ENCODE measurements around the gene LSM12.
A peak's percentile ranks its signal among the peaks of the same experiment; 100 is the strongest.

Gene LSM12

DNA sequence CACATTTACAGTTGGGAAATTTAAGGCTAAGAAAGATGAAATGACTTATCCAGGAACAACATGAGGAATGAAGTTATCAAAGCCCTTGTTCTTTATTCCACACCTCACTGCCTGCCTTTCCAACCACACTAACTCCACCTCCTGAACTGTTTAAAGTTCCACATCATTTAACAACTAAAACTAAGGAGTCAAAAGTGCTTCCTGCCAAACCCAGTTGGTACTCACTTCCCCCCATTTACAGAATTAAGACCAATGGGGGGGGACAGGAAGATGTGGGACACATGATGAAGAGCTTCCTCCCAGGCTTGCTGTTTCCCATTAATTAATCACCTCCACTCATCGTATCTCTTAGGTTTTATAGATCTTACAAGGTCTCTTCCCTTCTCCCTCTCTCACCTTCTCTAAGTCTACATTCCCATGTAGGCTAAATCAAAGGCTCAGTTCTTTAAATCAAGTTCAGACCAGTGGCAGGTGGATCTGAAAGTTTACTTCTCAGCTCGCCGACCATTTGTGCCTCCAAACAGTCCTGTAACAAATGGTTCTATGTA, 32.5 kb downstream of the LSM12 start:
- Mint-ChIP-seq H3K36me3 (ENCODE audit: low read depth) (peaks cover 60% of the 10 kb centered on the region), H3K4me3 (peak overlapping the region in 1 of 3 experiments; percentile 20), H3K27me3 (ENCODE audit: low read depth) (no peaks in the 10 kb centered on the region), H3K9me3 (no peaks in the 10 kb centered on the region), H3K4me1 (peaks cover 49% of the 10 kb centered on the region), H3K27ac (peak overlapping the region; percentile 18 to 64 (median 20))
- TF ChIP-seq, protein P1, sequence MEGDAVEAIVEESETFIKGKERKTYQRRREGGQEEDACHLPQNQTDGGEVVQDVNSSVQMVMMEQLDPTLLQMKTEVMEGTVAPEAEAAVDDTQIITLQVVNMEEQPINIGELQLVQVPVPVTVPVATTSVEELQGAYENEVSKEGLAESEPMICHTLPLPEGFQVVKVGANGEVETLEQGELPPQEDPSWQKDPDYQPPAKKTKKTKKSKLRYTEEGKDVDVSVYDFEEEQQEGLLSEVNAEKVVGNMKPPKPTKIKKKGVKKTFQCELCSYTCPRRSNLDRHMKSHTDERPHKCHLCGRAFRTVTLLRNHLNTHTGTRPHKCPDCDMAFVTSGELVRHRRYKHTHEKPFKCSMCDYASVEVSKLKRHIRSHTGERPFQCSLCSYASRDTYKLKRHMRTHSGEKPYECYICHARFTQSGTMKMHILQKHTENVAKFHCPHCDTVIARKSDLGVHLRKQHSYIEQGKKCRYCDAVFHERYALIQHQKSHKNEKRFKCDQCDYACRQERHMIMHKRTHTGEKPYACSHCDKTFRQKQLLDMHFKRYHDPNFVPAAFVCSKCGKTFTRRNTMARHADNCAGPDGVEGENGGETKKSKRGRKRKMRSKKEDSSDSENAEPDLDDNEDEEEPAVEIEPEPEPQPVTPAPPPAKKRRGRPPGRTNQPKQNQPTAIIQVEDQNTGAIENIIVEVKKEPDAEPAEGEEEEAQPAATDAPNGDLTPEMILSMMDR (IDR thresholded peaks at IDR 0.05; ENCODE audit: unreplicated experiment in 3 of 3): no peak

DNA sequence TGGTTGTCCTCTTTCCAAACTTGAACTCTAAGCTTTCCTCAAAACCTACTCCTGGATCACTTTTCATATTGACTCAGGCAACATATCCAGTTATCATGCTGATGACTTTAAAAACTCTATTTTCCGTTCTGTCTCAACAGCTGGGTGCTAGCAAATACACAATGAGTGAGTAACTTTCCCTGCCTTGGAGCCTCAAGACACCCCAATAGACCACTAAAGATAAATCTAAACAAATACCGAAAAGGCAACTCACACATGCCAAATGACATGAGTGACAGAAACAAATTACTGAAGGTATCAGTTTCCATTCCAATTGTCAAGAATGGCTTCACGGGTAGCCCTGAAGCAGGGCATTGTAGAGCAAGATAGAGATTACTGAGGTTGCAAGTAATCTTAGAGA, 36.0 kb downstream of the LSM12 start:
- H3K27me3 Mint-ChIP-seq (ENCODE audit: low read depth): no peaks in the 10 kb centered on the region
- H3K27ac Mint-ChIP-seq: no peak overlapping the region
- peaks cover 43% of the 10 kb centered on the region for H3K36me3 Mint-ChIP-seq (ENCODE audit: low read depth)
- no peaks in the 10 kb centered on the region for H3K9me3 Mint-ChIP-seq
- TF ChIP-seq, protein P1 (IDR thresholded peaks at IDR 0.05; ENCODE audit: unreplicated experiment in 3 of 3): no peak
- H3K4me3 Mint-ChIP-seq: peak overlapping the region in 1 of 3 experiments; percentile 1
- peaks cover 37% of the 10 kb centered on the region for H3K4me1 Mint-ChIP-seq

DNA sequence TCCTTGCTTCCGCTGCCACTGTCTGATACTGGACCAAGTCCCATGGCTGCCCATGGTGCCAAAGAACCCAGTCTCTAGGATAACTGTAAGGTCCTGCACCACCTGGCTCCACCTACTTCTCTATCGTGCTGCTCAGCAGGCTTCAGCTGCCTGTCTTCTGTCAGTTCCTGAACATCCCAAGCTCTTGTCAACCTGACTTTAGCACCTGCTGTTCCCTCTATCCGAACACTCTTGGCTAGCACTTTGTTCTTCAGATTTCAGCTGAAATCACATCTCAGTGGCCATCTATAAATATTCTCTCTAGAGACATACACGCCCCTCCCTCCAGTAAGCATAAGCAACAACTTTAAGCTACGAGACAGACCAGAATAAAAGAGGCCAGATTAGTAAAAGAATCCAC, 36.7 kb downstream of the LSM12 start:
- no peak overlapping the region for H3K4me3 Mint-ChIP-seq
- peaks cover 41% of the 10 kb centered on the region for H3K4me1 Mint-ChIP-seq
- no peaks in the 10 kb centered on the region for H3K9me3 Mint-ChIP-seq
- H3K27me3 Mint-ChIP-seq (ENCODE audit: low read depth): no peaks in the 10 kb centered on the region
- TF ChIP-seq, protein P1 (IDR thresholded peaks at IDR 0.05; ENCODE audit: unreplicated experiment in 3 of 3): no peak
- H3K27ac Mint-ChIP-seq: peak overlapping the region in 1 of 3 experiments; percentile 2
- H3K36me3 Mint-ChIP-seq (ENCODE audit: low read depth): peaks cover 43% of the 10 kb centered on the region

DNA sequence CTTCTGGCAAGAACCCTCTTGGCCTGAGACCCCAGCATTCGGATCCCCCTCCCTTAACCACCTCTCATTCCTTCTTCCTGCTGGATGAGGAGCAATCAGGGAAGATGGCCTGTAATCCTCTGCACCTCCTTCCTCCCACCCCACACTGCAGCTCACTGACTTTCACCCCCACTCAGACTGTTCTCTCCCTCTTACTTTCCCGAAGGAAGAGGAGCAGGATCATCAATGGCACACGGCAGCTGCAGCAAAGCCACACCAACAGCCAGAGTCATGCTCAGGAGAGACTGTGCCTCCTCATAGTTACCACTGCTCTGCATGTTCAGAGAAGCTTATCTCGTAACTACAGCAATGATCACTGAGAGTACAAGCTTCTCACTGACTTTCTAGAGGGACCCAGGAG, 41.6 kb downstream of the LSM12 start:
- Mint-ChIP-seq H3K4me1 (peaks cover 19% of the 10 kb centered on the region), H3K27ac (peak overlapping the region in 2 of 3 experiments; percentile 15 to 78), H3K4me3 (no peak overlapping the region), H3K27me3 (ENCODE audit: low read depth) (no peaks in the 10 kb centered on the region), H3K9me3 (no peaks in the 10 kb centered on the region), H3K36me3 (ENCODE audit: low read depth) (peaks cover 14% of the 10 kb centered on the region)
- TF ChIP-seq, protein P1 (IDR thresholded peaks at IDR 0.05; ENCODE audit: unreplicated experiment in 3 of 3): no peak

DNA sequence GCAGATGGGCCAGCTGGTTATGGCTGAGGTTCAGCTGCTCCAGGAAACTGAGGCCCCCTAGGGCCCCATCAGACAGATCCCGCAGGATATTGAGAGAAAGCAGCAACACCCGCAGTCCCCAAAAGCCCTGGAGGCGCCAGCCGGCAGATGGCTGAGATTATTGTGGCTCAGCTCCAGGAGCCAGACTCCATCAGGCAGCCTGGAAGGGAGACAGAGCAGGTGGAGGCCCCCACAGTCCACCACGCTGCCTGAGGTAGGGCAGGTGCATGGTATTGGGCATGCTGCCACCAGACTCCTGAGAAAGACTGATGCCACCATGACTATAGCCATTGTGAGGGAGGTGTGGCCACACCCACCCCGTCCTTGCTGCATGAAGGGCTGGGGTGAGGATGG, 42.2 kb downstream of the LSM12 start:
- H3K27me3 Mint-ChIP-seq (ENCODE audit: low read depth): no peaks in the 10 kb centered on the region
- H3K9me3 Mint-ChIP-seq: no peaks in the 10 kb centered on the region
- H3K4me1 Mint-ChIP-seq: peaks cover 14% of the 10 kb centered on the region
- TF ChIP-seq, protein P1 (IDR thresholded peaks at IDR 0.05; ENCODE audit: unreplicated experiment in 3 of 3): no peak
- H3K36me3 Mint-ChIP-seq (ENCODE audit: low read depth): peaks cover 9% of the 10 kb centered on the region
- no peak overlapping the region for H3K4me3 Mint-ChIP-seq
- peak overlapping the region in 2 of 3 experiments; percentile 29 to 95 for H3K27ac Mint-ChIP-seq

All from nephron (organoid).